ENCODE data around the gene RNF135. TPM values are rescaled to one million over a fixed set of nuclear protein-coding genes. Genes with fewer than 3 reads are reported as not detected.
"Not testable (repeated sequence)": the region's sequence is repeated elsewhere in the genome, so short reads cannot be mapped to it uniquely, and the experiment has no call there.

Gene RNF135
- 1 to 10 TPM; 9.1 to 9.5 TPM for total RNA-seq

GRCh38 chr17:30970831-30971567 is at the start of gene RNF135:
Gene RNF135 (plus strand): TSS chr17:30971039. CDS start chr17:30971074, 35 bp downstream.
- DNase-seq (peak; percentile 74), ATAC-seq (peak; percentile 90)
- Mint-ChIP-seq H3K27me3 (peaks cover 9% of the 10 kb centered on the region), H3K4me3 (peak within 1 kb of the TSS; percentile 89), H3K27ac (peak within 1 kb of the TSS; percentile 95), H3K4me1 (peaks cover 37% of the 10 kb centered on the region), H3K9me3 (ENCODE audit: low read depth) (no peaks in the 10 kb centered on the region), H3K36me3 (peaks cover 23% of the 10 kb centered on the region)
- CTCF ChIA-PET = interaction anchor here (0.7 to 1.7 kb wide), 4 partner anchors 17 to 888 kb away, joined by 3 to 4 read pairs (median 3); partner anchors contain the start of gene COPRS

- ATAC-seq (peak; percentile 56), DNase-seq (no peak)
- no peak within 1 kb of the TSS for H3K27ac Mint-ChIP-seq
- peaks cover 56% of the 10 kb centered on the region for H3K27me3 Mint-ChIP-seq
- no peaks in the 10 kb centered on the region for H3K36me3 Mint-ChIP-seq
- H3K9me3 Mint-ChIP-seq (ENCODE audit: low read depth) = no peaks in the 10 kb centered on the region
- peak within 1 kb of the TSS; percentile 59 for H3K4me3 Mint-ChIP-seq
- CTCF ChIA-PET = no interaction called here
- peaks cover 8% of the 10 kb centered on the region for H3K4me1 Mint-ChIP-seq
Measured at GRCh38 chr17:30921544-30922196, 49.2 kb upstream of the RNF135 start, which contains the start of gene ADAP2. Gene ADAP2 (plus strand): TSS chr17:30921945. CDS start chr17:30922015, 70 bp downstream.

- H3K27me3 Mint-ChIP-seq = peaks cover 61% of the 10 kb centered on the region
- DNase-seq (no peak), ATAC-seq (peak; percentile 42)
- peaks cover 8% of the 10 kb centered on the region for H3K4me1 Mint-ChIP-seq
- no peak overlapping the region for H3K27ac Mint-ChIP-seq
- no peaks in the 10 kb centered on the region for H3K36me3 Mint-ChIP-seq
- peak overlapping the region; percentile 21 for H3K4me3 Mint-ChIP-seq
- CTCF ChIA-PET = interaction anchor here (0.9 kb wide), 1 partner anchor 46 kb away, joined by 3 read pairs; no protein-coding TSS in a partner anchor
- no peaks in the 10 kb centered on the region for H3K9me3 Mint-ChIP-seq (ENCODE audit: low read depth)
Measured at GRCh38 chr17:30922235-30923030, 48.4 kb upstream of the RNF135 start.

- CTCF ChIA-PET = no interaction called here
- ATAC-seq = no peak
- no peak for DNase-seq
- Mint-ChIP-seq H3K4me3 (no peak overlapping the region), H3K4me1 (peaks cover 8% of the 10 kb centered on the region), H3K27me3 (peaks cover 54% of the 10 kb centered on the region), H3K27ac (no peak overlapping the region), H3K9me3 (ENCODE audit: low read depth) (no peaks in the 10 kb centered on the region), H3K36me3 (no peaks in the 10 kb centered on the region)
Measured at GRCh38 chr17:30924341-30924740, 46.5 kb upstream of the RNF135 start.

GRCh38 chr17:30926516-30926915 is 44.3 kb upstream of the RNF135 start:
- CTCF ChIA-PET = interaction anchor here (1.2 kb wide), 1 partner anchor 12 kb away, joined by 3 read pairs; no protein-coding TSS in a partner anchor
- H3K4me3 Mint-ChIP-seq = no peak overlapping the region
- no peak for ATAC-seq

GRCh38 chr17:30927756-30928155 is 43.1 kb upstream of the RNF135 start:
- peaks cover 31% of the 10 kb centered on the region for H3K27me3 Mint-ChIP-seq
- CTCF ChIA-PET = no interaction called here

More at GRCh38 chr17:30926516-30926915, 44.3 kb upstream of the RNF135 start:
- H3K27me3 Mint-ChIP-seq = peaks cover 38% of the 10 kb centered on the region
- H3K4me1 Mint-ChIP-seq = peaks cover 6% of the 10 kb centered on the region
- no peak for DNase-seq
- H3K9me3 Mint-ChIP-seq (ENCODE audit: low read depth) = no peaks in the 10 kb centered on the region
- no peaks in the 10 kb centered on the region for H3K36me3 Mint-ChIP-seq
- H3K27ac Mint-ChIP-seq = no peak overlapping the region

GRCh38 chr17:30928584-30928983 is 42.3 kb upstream of the RNF135 start:
- H3K4me3 Mint-ChIP-seq = no peak overlapping the region
- ATAC-seq = no peak
- DNase-seq = no peak
- H3K4me1 Mint-ChIP-seq = no peaks in the 10 kb centered on the region
- no peak overlapping the region for H3K27ac Mint-ChIP-seq
- CTCF ChIA-PET = interaction anchor here (1.2 kb wide), 1 partner anchor 43 kb away, joined by 3 read pairs; no protein-coding TSS in a partner anchor
- peaks cover 23% of the 10 kb centered on the region for H3K27me3 Mint-ChIP-seq
- H3K36me3 Mint-ChIP-seq = no peaks in the 10 kb centered on the region
- no peaks in the 10 kb centered on the region for H3K9me3 Mint-ChIP-seq (ENCODE audit: low read depth)

More at GRCh38 chr17:30927756-30928155, 43.1 kb upstream of the RNF135 start:
- DNase-seq (no peak), ATAC-seq (no peak)
- Mint-ChIP-seq H3K27ac (no peak overlapping the region), H3K36me3 (no peaks in the 10 kb centered on the region), H3K4me3 (no peak overlapping the region), H3K4me1 (peaks cover 2% of the 10 kb centered on the region), H3K9me3 (ENCODE audit: low read depth) (no peaks in the 10 kb centered on the region)

- Mint-ChIP-seq H3K27ac (no peak overlapping the region), H3K4me1 (no peaks in the 10 kb centered on the region), H3K4me3 (no peak overlapping the region), H3K9me3 (ENCODE audit: low read depth) (no peaks in the 10 kb centered on the region), H3K27me3 (peaks cover 18% of the 10 kb centered on the region), H3K36me3 (no peaks in the 10 kb centered on the region)
- DNase-seq = no peak
- no peak for ATAC-seq
- CTCF ChIA-PET = interaction anchor here (1.2 kb wide), 1 partner anchor 42 kb away, joined by 3 read pairs; no protein-coding TSS in a partner anchor
Measured at GRCh38 chr17:30929081-30929633, 41.7 kb upstream of the RNF135 start.

GRCh38 chr17:30929861-30930260 is 41.0 kb upstream of the RNF135 start:
- not testable (repeated sequence) for DNase-seq; ATAC-seq; H3K4me1 Mint-ChIP-seq; H3K36me3 Mint-ChIP-seq; H3K9me3 Mint-ChIP-seq (ENCODE audit: low read depth); H3K4me3 Mint-ChIP-seq; H3K27ac Mint-ChIP-seq
- H3K27me3 Mint-ChIP-seq = peaks cover 14% of the 10 kb centered on the region
- CTCF ChIA-PET = interaction anchor here (0.7 kb wide), 1 partner anchor 23 kb away, joined by 3 read pairs; no protein-coding TSS in a partner anchor

- Mint-ChIP-seq H3K4me1 (no peaks in the 10 kb centered on the region), H3K4me3 (no peak overlapping the region), H3K9me3 (ENCODE audit: low read depth) (no peaks in the 10 kb centered on the region), H3K27me3 (peaks cover 12% of the 10 kb centered on the region), H3K36me3 (no peaks in the 10 kb centered on the region), H3K27ac (no peak overlapping the region)
- DNase-seq (no peak), ATAC-seq (no peak)
- CTCF ChIA-PET = interaction anchor here (0.7 kb wide), 1 partner anchor 22 kb away, joined by 3 read pairs; no protein-coding TSS in a partner anchor
Measured at GRCh38 chr17:30930495-30930894, 40.3 kb upstream of the RNF135 start.

GRCh38 chr17:30931582-30931981 is 39.3 kb upstream of the RNF135 start:
- not testable (repeated sequence) for H3K9me3 Mint-ChIP-seq (ENCODE audit: low read depth); H3K4me1 Mint-ChIP-seq; DNase-seq; H3K4me3 Mint-ChIP-seq; H3K36me3 Mint-ChIP-seq; H3K27ac Mint-ChIP-seq; H3K27me3 Mint-ChIP-seq; ATAC-seq
- CTCF ChIA-PET = interaction anchor here (0.6 kb wide), 1 partner anchor 93 kb away, joined by 4 read pairs; no protein-coding TSS in a partner anchor

GRCh38 chr17:30933966-30934365 is 36.9 kb upstream of the RNF135 start:
- Mint-ChIP-seq H3K4me3 (no peak overlapping the region), H3K27ac (no peak overlapping the region), H3K9me3 (ENCODE audit: low read depth) (no peaks in the 10 kb centered on the region), H3K27me3 (no peaks in the 10 kb centered on the region), H3K36me3 (no peaks in the 10 kb centered on the region), H3K4me1 (peaks cover 3% of the 10 kb centered on the region)
- ATAC-seq (no peak), DNase-seq (no peak)
- CTCF ChIA-PET = no interaction called here
